ENCODE data around the gene TBC1D20.

Gene TBC1D20

GRCh38 chr20:444862-445426, 17.4 kb downstream of the TBC1D20 start:
- peak in 1 of 42 donors; percentile 51 for DNase-seq
- intact Hi-C loops (cut with DNase I): no loop called here

DNA sequence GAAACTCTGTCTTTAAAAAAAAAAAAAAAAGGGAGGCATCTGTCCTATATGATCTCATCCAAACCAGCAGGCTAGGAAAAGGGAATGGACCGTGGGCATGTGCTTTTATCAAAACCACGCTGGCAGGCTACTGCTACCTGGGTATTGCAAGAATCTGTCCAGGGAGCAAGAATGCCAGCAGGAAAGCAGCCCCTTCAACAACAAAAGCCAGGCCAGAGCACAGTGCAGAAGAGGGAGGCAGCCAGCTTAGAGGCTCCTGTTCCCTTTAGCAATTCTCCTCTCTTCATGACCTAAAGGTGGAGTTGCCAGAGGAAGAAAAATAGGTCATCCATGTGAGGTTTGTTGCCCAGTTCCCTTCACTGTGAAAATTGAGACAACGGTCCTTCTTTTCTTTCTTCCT, 18.2 kb downstream of the TBC1D20 start:
- no peak for DNase-seq
- intact Hi-C loops (cut with DNase I): no loop called here

GRCh38 chr20:443223-443775, 19.0 kb downstream of the TBC1D20 start:
- peak in 1 of 42 donors; percentile 9 for DNase-seq
- intact Hi-C loops (cut with DNase I): no loop called here

GRCh38 chr20:440636-441035, 21.7 kb downstream of the TBC1D20 start:
- DNase-seq: no peak
- intact Hi-C loops (cut with DNase I): no loop called here

GRCh38 chr20:440148-440547, 22.2 kb downstream of the TBC1D20 start:
- intact Hi-C loops (cut with DNase I): no loop called here
- DNase-seq: no peak

GRCh38 chr20:438571-439469, 23.5 kb downstream of the TBC1D20 start:
- intact Hi-C loops (cut with DNase I): no loop called here
- peak in 6 of 42 donors; percentile 11 to 47 (median 34) for DNase-seq

GRCh38 chr20:437787-438486, 24.4 kb downstream of the TBC1D20 start:
- intact Hi-C loops (cut with DNase I): no loop called here
- DNase-seq: peak in 11 of 42 donors; percentile 8 to 71 (median 44)

- intact Hi-C loops (cut with DNase I): no loop called here
Observed at GRCh38 chr20:436476-436875, 25.9 kb downstream of the TBC1D20 start.

DNA sequence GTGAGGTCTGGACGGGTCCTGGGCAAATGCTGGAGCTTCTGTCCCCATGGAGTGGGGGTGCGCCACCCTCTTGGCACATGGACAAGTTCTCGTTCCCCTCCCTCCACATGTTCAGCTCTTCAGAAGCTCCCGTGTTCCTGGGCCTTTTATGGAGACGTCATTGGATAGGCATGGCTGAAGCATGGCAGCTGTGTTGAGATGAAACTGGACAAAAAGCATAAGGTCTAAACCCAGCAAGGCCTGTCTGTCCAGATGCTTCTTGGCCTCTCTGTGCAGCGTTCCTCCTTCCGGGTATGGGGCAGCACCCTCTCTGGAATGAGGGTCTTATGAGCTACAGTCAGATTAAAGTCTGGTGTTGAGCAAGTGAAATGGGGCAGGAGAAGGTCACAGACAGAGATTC, 26.8 kb downstream of the TBC1D20 start:
- no peak for DNase-seq
- intact Hi-C loops (cut with DNase I): no loop called here

More at GRCh38 chr20:436476-436875, 25.9 kb downstream of the TBC1D20 start:
- DNase-seq: peak in 1 of 42 donors; percentile 2

- peak in 2 of 42 donors; percentile 7 to 29 for DNase-seq
- intact Hi-C loops (cut with DNase I): no loop called here
Observed at GRCh38 chr20:434661-435419, 27.5 kb downstream of the TBC1D20 start.

GRCh38 chr20:434221-434620, 28.1 kb downstream of the TBC1D20 start:
- peak in 8 of 42 donors; percentile 28 to 55 (median 41) for DNase-seq
- intact Hi-C loops (cut with DNase I): no loop called here

GRCh38 chr20:433300-433975, 28.9 kb downstream of the TBC1D20 start:
- peak in 2 of 42 donors; percentile 31 to 51 for DNase-seq
- intact Hi-C loops (cut with DNase I): no loop called here

DNA sequence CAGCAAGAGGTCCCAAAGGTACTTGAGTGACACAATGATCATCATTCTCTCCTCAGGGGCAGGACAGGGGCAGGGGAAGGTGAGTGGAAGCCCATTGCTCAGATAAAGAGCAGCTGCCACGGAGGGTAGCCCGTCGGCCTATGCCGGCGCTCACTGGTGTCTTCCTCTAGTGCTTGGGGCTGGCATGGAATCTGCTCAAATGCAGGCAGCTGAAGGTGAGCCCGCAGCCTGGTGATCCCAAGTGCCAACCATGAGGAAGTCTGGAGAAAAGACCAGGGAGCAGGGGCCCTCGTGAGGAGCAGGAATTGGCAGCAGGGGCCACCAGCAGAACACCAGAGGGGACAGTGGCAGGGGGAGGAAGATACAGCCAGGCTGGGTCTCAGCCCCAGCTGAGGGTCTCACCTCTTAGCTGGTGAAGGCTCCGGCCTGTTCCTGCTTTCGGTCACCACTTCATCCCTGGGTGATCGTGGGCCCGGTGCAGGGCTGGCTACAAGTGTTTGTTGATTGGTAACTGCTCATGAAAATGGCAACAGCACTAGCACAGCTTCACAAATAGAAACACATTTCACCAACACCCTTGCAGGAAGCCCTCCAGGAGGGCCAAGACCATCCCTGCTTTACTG, 29.5 kb downstream of the TBC1D20 start:
- intact Hi-C loops (cut with DNase I): no loop called here
- no peak for DNase-seq

GRCh38 chr20:432208-432607, 30.1 kb downstream of the TBC1D20 start:
- intact Hi-C loops (cut with DNase I): no loop called here
- DNase-seq: no peak

- intact Hi-C loops (cut with DNase I): no loop called here
Observed at GRCh38 chr20:431012-431904, 31.1 kb downstream of the TBC1D20 start.

DNA sequence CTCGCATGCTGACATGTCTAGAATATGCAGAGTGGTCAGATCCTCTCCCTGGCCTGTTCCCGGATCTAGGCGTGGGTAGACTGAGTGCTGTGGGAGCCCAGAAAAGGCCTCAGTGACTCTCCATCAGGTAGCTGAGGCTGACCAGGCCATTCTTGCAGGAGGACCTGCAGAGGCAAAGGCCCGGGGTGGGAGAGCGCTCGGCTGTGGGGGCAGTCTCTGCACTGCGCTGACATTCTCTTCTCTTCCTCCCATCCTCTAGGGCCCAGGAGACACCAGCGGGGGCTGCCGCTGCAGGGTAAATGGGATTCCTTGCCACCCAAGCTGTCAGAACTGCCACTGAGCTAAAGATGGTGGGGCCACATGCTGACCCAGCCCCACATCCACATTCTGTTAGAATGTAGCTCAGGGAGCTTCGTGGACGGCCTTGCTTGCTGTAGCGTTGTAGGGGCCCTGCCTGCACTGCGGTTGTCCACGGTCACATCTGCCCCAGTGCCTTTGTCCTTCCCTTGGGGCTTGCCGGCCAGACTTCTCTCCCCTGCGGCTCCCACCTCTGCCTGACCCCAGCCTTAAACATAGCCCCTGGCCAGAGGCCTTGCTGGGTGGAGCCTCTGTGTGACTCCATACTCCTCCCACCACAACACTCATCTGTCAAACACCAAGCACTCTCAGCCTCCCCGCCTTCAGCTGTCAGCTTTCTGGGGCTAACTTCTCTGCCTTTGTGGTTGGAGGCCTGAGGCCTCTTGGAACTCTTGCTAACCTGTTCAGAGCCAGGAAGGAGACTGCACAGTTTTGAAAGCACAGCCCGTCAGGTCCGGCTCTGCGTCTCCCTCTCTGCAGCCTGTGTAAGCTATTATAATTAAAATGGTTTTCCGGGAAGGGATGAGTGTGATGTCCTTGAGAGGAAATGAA, 32.0 kb downstream of the TBC1D20 start:
- DNase-seq: no peak
- intact Hi-C loops (cut with DNase I): no loop called here

More at GRCh38 chr20:431012-431904, 31.1 kb downstream of the TBC1D20 start:
- peak; percentile 53 to 88 (median 76) for DNase-seq

All from head of caudate nucleus (tissue), 42 donors.